ENCODE data around the gene TTYH1.
"Not testable (repeated sequence)": the region's sequence is repeated elsewhere in the genome, so short reads cannot be mapped to it uniquely, and the experiment has no call there.

Gene TTYH1

GRCh38 chr19:54461613-54462012, 46.3 kb downstream of the TTYH1 start:
- DNase-seq = no peak

- no peak for DNase-seq
Observed at GRCh38 chr19:54462047-54462654, 46.9 kb downstream of the TTYH1 start.

- DNase-seq = no peak
Observed at GRCh38 chr19:54462655-54463530, 47.6 kb downstream of the TTYH1 start.

- DNase-seq = peak; percentile 98
Observed at GRCh38 chr19:54463531-54464043, 48.3 kb downstream of the TTYH1 start, which contains the start of gene LENG9. Gene LENG9, minus strand, starts transcription at chr19:54463778. Its CDS starts 252 bp downstream, at chr19:54463526.

GRCh38 chr19:54464044-54464629, 48.9 kb downstream of the TTYH1 start:
- peak; percentile 98 for DNase-seq

- DNase-seq = peak; percentile 92
Observed at GRCh38 chr19:54464630-54465425, 49.6 kb downstream of the TTYH1 start.

- no peak for DNase-seq
Observed at GRCh38 chr19:54465426-54466109, 50.3 kb downstream of the TTYH1 start.

- not testable (repeated sequence) for DNase-seq
Observed at GRCh38 chr19:54466110-54466480, 50.8 kb downstream of the TTYH1 start.

- DNase-seq = no peak
Observed at GRCh38 chr19:54469496-54469934, 54.3 kb downstream of the TTYH1 start.

GRCh38 chr19:54470276-54470887, 55.1 kb downstream of the TTYH1 start:
- DNase-seq = no peak

GRCh38 chr19:54470991-54471782, 55.9 kb downstream of the TTYH1 start:
- DNase-seq = no peak

GRCh38 chr19:54473071-54473891, 58.0 kb downstream of the TTYH1 start, which contains the start of gene CDC42EP5:
Gene CDC42EP5, minus strand, starts transcription at chr19:54473296. Its CDS starts 7,749 bp downstream, at chr19:54465547.
- no peak for DNase-seq

GRCh38 chr19:54473892-54474372, 58.7 kb downstream of the TTYH1 start:
- DNase-seq = no peak

GRCh38 chr19:54475706-54476105, 60.4 kb downstream of the TTYH1 start:
- no peak for DNase-seq

GRCh38 chr19:54477650-54478049, 62.4 kb downstream of the TTYH1 start:
- DNase-seq = no peak

GRCh38 chr19:54478677-54479266, 63.5 kb downstream of the TTYH1 start:
- peak; percentile 26 for DNase-seq

- no peak for DNase-seq
Observed at GRCh38 chr19:54480051-54480450, 64.8 kb downstream of the TTYH1 start.

GRCh38 chr19:54481326-54481930, 66.2 kb downstream of the TTYH1 start:
- DNase-seq = peak; percentile 42

- DNase-seq = no peak
Observed at GRCh38 chr19:54482889-54483288, 67.6 kb downstream of the TTYH1 start.
